ENCODE data around the gene PRKAR1B.

PRKAR1B gene

GRCh38 chr7:739983-740942 is 13.2 kb upstream of the PRKAR1B start:
- DNase-seq = no peak

GRCh38 chr7:739455-739982 is 12.4 kb upstream of the PRKAR1B start:
- DNase-seq = no peak

- DNase-seq = no peak
Measured at GRCh38 chr7:738723-739454, 11.8 kb upstream of the PRKAR1B start.

- DNase-seq = no peak
Measured at GRCh38 chr7:738241-738640, 11.2 kb upstream of the PRKAR1B start.

- DNase-seq = no peak
Measured at GRCh38 chr7:734808-735207, 7.7 kb upstream of the PRKAR1B start.

- DNase-seq = no peak
Measured at GRCh38 chr7:734214-734613, 7.1 kb upstream of the PRKAR1B start.

- no peak for DNase-seq
Measured at GRCh38 chr7:732556-732955, 5.5 kb upstream of the PRKAR1B start.

GRCh38 chr7:732094-732541 is 5.0 kb upstream of the PRKAR1B start:
- DNase-seq = no peak

GRCh38 chr7:731440-732085 is 4.5 kb upstream of the PRKAR1B start:
- DNase-seq = no peak

GRCh38 chr7:730501-731439 is 3.7 kb upstream of the PRKAR1B start:
- no peak for DNase-seq

GRCh38 chr7:729140-730000 is 2.3 kb upstream of the PRKAR1B start:
- DNase-seq = no peak

GRCh38 chr7:728602-729001 is 1.5 kb upstream of the PRKAR1B start:
- no peak for DNase-seq

GRCh38 chr7:727806-728460 is 852 bp upstream of the PRKAR1B start:
- no peak for DNase-seq

- DNase-seq = no peak
Measured at GRCh38 chr7:726854-727103, 302 bp downstream of the PRKAR1B start.

GRCh38 chr7:726084-726853 is 812 bp downstream of the PRKAR1B start, which contains the start of gene DNAAF5:
DNAAF5 (plus strand) TSS chr7:726699; CDS start chr7:726721, 22 bp downstream.
- DNase-seq = peak; percentile 83

- DNase-seq = peak; percentile 18
Measured at GRCh38 chr7:725223-726005, 1.7 kb downstream of the PRKAR1B start.

- no peak for DNase-seq
Measured at GRCh38 chr7:724298-724697, 2.8 kb downstream of the PRKAR1B start.

- no peak for DNase-seq
Measured at GRCh38 chr7:723541-723940, 3.5 kb downstream of the PRKAR1B start.

Data from fibroblast of upper back skin (primary cell).